ELR (cell line): ENCODE measurements around the gene DDC.
A peak's percentile ranks its signal among the peaks of the same experiment; 100 is the strongest.

Experiments
- DNase-seq: peaks from one replicate; pipeline ENCODE4 v3.0.0-alpha.2; 2015; ENCODE audit warnings: low read depth

Gene DDC

GRCh38 chr7:50564640-50565558 lies at the start of gene DDC:
TSS of gene DDC (minus strand) at chr7:50565405. CDS start at chr7:50544085, 21,320 bp downstream.
- DNase-seq = no peak

DNA sequence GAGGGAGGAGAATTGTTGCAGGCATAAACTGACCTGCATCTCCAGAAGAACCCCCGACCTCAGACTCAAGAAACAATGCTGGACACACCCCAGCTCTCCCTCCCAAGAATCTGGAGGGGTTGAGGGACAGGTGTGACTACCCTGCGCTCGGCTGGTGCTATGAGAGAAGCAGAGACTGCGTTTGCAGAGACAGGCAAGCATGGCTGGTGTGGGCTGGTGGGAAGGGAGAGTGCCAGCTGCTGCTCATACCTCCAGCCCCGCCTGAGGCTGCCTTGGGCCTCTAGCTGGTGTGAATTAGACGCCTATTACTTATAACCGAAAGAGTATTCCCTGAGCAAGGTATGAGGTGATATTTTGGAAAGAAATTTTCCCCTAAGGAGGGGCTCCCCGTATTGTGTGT lies 48.3 kb upstream of the DDC start:
- no peak for DNase-seq

DNA sequence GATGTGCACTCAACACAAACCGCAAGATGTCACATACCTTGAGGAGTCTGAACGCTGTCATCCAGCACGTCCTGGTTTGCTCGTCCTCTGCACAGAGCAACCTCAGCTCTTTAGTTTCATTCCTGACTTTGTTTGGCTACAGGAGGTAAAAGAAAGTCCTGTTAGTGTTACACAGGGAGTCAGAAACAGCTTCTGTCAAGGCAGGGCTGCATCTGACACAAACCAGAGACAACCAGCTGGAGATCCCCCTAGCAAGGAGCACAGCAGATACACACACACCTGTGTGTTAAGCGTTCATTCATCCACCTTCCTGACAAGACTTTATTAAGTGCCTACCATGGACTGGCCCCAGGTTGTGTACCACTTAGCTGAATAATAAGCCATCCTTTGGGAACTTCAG lies 47.5 kb upstream of the DDC start:
- DNase-seq = no peak

GRCh38 chr7:50610521-50611277 lies 45.5 kb upstream of the DDC start:
- DNase-seq = peak; percentile 71

DNA sequence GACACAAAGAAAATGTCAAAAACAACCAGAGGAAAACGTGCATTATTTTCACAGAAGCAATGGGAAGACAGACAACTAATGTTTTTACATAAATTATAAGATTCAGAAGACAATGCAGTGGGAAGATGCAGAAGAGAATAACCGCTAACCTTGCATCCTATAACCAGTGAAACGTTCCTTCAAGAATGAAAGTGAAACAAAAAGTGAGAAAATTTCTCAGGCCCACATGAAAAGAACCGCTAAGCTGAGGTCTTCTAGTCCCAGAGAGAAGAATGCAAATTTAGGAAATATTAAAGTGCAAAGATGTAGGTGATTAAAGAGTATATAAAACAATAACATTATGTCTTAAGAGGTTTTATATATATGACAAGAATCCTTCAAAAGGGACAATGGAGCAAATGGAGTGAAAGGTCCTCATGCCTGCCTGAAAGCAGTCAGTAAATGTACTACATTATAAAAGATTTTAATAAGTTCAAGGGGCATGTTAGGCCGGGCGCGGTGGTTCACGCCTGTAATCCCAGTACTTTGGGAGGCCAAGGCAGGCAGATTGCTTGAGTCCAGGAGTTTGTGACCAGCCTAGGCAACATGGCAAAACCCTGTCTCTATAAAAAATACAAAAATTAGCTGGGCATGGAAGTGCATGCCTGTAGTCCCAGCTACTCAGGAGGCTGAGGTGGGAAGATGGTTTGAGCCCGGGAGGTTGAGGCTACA lies 43.1 kb upstream of the DDC start:
- no peak for DNase-seq

- DNase-seq = peak; percentile 5
These were observed 42.4 kb upstream of the DDC start for GRCh38 chr7:50607524-50608125.

DNA sequence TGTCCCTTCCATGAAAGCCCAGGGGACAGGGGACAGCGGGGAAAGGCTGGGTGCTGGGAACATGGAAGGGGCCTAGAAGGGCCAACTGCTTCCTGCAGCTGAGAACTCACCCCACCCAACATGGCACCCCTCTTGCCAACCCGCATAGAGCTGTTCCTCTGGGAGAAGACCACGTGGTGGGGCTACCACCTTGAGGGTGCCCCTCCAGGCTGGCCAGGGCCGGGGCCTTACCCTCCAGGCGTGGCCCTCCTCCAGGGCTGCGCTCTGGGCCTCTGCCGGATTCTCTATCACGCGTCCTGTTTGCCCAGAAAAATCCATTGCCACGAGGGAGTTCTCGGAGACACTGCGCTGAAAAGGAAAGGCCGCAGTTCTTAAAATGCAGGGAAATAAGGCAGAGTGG lies 39.9 kb upstream of the DDC start:
- no peak for DNase-seq

- DNase-seq = no peak
These were observed 38.1 kb upstream of the DDC start for GRCh38 chr7:50603287-50603686.

- DNase-seq = no peak
These were observed 34.2 kb upstream of the DDC start for GRCh38 chr7:50599385-50599784.

- no peak for DNase-seq
These were observed 33.5 kb upstream of the DDC start for GRCh38 chr7:50598460-50599343.

- no peak for DNase-seq
These were observed 31.3 kb upstream of the DDC start for GRCh38 chr7:50596484-50596883.

- peak; percentile 27 for DNase-seq
These were observed 30.4 kb upstream of the DDC start for GRCh38 chr7:50595491-50596102.

GRCh38 chr7:50594734-50595485 lies 29.7 kb upstream of the DDC start:
- no peak for DNase-seq

- no peak for DNase-seq
These were observed 28.9 kb upstream of the DDC start for GRCh38 chr7:50594136-50594535.

DNA sequence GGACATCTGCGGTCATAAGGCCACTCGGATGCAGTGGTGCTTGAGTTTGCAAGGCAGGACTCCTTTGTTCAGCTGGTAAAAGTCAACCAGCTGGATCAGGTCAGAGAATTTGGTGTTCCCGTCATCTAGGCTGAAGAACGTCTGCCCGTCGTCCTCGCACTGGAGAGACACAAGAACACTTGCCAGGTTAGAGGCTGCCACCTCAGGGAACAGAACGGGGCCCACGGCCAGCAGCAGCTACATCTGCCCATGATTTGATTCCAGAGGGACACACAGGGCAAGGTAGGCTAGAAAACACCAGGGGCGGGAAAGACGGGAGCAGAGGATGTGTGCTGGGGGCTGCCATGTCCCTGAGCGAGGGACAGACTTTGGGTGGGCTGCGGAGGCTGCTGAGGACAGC lies 27.7 kb upstream of the DDC start:
- no peak for DNase-seq

GRCh38 chr7:50591480-50592438 lies 26.6 kb upstream of the DDC start:
- DNase-seq = no peak

- no peak for DNase-seq
These were observed 25.9 kb upstream of the DDC start for GRCh38 chr7:50591098-50591479.

DNA sequence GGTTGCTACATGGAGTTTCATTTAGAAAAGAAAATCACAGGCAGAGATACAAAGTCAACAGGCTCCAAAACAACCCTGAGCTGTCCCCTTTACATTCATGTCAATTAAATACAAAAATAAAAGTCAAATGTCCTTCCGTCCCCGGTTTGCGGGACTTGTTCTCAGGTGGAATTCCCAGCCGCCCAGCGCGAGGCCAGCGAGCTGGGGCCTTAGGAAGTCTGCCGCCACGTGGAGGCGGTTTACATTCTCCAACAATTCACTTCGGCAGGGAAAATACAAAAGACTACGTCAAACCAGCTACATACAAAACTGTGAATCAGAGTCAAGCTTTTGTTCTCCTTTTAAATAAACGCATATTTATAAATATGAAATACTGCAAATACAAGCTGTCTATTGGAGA lies 25.3 kb upstream of the DDC start:
- no peak for DNase-seq

- DNase-seq = no peak
These were observed 24.2 kb upstream of the DDC start for GRCh38 chr7:50589364-50589763.
